Measurements from ENCODE around the gene IARS2. TPM values are rescaled to one million over a fixed set of nuclear protein-coding genes. Genes with fewer than 3 reads are reported as not detected.

IARS2 gene
- total RNA-seq, 2 donors from 2014 or later: 44.2 to 71.3 TPM

DNA sequence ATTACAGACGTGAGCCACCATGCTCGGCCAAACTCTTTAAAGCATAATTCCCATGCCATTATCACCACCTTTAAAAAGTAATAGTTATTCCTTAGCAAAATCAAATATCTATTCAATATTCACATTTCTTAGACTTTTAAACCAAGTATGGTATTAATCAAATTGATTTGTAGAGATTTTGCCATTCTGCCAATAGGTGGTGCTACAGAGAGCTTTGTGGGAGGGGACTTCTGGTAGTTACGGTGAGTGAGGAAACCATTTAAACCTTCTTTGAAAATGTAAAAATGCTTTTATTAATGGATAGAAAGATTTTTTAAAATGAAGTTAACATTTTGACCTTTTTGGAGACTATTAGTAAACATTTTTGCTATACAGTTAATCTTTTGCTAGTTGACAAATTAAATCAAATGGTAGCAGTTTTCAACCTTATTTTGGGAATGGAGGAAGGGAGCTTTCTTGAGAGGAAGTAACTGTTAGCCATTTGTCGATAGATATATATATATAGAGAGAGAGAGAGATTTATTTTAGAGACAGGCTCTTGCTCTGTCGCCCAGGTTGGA, 19.3 kb downstream of the IARS2 start:
- Histone ChIP-seq H3K27ac (no peak overlapping the region), H3K9me3 (no peaks in the 10 kb centered on the region), H3K36me3 (peaks cover 51% of the 10 kb centered on the region), H3K27me3 (no peaks in the 10 kb centered on the region), H3K4me3 (no peak overlapping the region), H3K4me1 (no peaks in the 10 kb centered on the region)
- no peak for DNase-seq (ENCODE audit: low spot score)
- TF ChIP-seq, protein P1, sequence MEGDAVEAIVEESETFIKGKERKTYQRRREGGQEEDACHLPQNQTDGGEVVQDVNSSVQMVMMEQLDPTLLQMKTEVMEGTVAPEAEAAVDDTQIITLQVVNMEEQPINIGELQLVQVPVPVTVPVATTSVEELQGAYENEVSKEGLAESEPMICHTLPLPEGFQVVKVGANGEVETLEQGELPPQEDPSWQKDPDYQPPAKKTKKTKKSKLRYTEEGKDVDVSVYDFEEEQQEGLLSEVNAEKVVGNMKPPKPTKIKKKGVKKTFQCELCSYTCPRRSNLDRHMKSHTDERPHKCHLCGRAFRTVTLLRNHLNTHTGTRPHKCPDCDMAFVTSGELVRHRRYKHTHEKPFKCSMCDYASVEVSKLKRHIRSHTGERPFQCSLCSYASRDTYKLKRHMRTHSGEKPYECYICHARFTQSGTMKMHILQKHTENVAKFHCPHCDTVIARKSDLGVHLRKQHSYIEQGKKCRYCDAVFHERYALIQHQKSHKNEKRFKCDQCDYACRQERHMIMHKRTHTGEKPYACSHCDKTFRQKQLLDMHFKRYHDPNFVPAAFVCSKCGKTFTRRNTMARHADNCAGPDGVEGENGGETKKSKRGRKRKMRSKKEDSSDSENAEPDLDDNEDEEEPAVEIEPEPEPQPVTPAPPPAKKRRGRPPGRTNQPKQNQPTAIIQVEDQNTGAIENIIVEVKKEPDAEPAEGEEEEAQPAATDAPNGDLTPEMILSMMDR (IDR thresholded peaks at IDR 0.05): peak in 1 of 2 donors; percentile 58

DNA sequence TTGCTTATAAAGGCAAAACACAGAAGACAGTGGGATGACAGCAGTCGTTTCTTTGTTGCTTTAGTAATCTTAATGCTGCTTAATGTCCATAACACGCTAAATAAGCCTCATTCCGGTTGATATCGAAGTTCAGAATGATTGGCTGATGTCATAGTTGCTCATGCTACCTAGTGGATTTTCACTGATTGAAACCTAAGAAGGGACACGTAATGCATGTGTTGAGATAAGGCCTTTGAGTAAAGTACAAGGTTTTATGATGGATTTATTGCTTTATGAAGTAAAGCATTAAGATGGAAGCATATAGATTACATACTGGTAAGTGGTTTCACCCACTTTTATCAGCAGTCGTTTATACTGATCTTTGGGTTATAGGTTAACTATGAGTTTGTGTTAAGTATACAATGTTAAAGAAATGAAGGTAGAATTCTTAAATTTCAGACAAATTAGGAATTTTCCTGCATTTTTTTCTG, 25.1 kb downstream of the IARS2 start:
- Histone ChIP-seq H3K27ac (no peak overlapping the region), H3K9me3 (no peaks in the 10 kb centered on the region), H3K27me3 (no peaks in the 10 kb centered on the region), H3K4me3 (no peak overlapping the region), H3K4me1 (no peaks in the 10 kb centered on the region), H3K36me3 (peaks cover 20% of the 10 kb centered on the region)
- no peak for DNase-seq (ENCODE audit: low spot score)
- TF ChIP-seq, protein P1 (IDR thresholded peaks at IDR 0.05): no peak

DNA sequence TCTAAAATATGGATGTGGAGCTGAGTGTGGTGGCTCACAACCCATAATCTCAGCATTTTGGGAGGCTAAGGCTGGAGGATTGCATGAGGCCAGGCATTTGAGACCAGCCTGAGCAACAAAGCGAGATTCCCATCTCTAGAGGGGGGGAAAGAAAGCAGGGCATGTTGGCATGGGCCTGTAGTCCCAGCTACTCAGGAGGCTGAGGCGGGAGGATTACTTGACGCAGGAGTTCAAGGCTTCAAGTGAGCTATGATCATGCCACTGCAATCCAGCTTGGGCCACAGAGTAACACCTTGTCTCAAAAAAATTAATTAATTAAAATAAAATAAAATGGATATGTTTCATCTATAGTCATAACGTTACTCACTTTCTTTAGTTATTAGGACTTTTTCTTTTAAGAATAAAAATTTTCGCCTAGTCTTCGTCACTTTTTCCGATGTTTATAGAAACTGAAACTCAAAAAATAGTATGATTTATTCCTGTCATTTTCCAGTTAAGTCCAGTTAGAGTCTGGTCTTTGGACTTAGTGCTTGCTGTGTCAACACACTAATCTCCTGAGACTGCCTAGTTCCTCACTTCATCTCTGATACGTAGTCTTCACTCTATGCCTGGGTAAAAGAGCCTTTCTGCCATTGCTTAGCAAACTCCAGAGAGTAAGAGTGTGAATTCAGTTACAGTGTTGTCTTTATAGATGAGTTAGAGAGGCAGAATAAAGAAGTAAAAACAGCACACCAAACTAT, 28.0 kb downstream of the IARS2 start:
- Histone ChIP-seq H3K36me3 (peaks cover 3% of the 10 kb centered on the region), H3K4me1 (peaks cover 0 to 4% of the 10 kb centered on the region in 2 donors), H3K27me3 (no peaks in the 10 kb centered on the region), H3K4me3 (no peak overlapping the region), H3K27ac (no peak overlapping the region), H3K9me3 (no peaks in the 10 kb centered on the region)
- no peak for DNase-seq (ENCODE audit: low spot score)
- TF ChIP-seq, protein P1 (IDR thresholded peaks at IDR 0.05): no peak

DNA sequence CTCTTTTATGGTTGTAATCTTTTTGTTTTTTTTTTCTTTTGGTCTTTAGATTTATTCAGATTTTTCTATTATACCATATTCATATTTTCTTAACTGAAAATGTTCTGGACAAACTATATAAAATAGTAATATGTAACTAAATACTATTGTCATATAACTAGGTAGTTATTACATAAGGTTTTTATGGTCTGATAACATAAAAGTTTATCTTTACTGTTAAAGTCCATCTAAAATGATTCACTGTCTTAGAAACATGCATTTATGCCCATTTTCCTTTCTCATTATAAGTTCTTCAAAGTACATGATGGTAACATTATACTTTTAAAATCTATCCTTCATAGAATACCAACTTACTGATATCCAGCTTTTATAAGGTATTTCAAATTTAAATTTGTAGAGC, 29.1 kb downstream of the IARS2 start:
- DNase-seq (ENCODE audit: low spot score): no peak
- Histone ChIP-seq H3K9me3 (no peaks in the 10 kb centered on the region), H3K27ac (no peak overlapping the region), H3K36me3 (peaks cover 13% of the 10 kb centered on the region), H3K4me1 (peaks cover 0 to 4% of the 10 kb centered on the region in 2 donors), H3K4me3 (no peak overlapping the region), H3K27me3 (no peaks in the 10 kb centered on the region)
- TF ChIP-seq, protein P1 (IDR thresholded peaks at IDR 0.05): no peak

DNA sequence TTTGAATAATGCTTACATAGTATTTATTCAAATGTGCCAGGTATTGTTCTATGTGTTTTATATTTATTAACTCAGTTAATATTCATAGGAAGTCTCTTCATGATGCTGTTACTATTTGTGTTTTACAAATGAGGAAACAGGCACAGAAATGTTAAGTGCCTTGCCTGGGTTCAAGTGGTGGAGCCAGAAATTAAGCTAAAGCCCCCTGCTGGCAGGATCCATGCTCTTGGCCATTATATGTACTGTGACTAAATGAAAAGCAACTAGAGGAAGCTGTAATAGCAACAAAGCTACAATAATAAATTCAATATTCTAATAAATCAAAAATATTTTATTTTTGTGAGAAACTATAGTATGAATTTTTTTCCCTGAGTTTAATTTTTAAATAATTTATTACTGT, 30.0 kb downstream of the IARS2 start:
- Histone ChIP-seq H3K9me3 (no peaks in the 10 kb centered on the region), H3K4me3 (no peak overlapping the region), H3K4me1 (peaks cover 0 to 4% of the 10 kb centered on the region in 2 donors), H3K36me3 (peaks cover 21% of the 10 kb centered on the region), H3K27ac (no peak overlapping the region), H3K27me3 (no peaks in the 10 kb centered on the region)
- TF ChIP-seq, protein P1 (IDR thresholded peaks at IDR 0.05): peak in 1 of 2 donors; percentile 19
- no peak for DNase-seq (ENCODE audit: low spot score)

Data from right atrium auricular region (tissue), 2 donors.